Muscle layer of duodenum (tissue), 2 donors: ENCODE measurements around the gene ST6GALNAC1.

ENCODE experiments used
- H3K27ac ChIP-seq: one replicate; pipeline ENCODE4 v1.7.0; 2013; ENCODE audit warnings: mild to moderate bottlenecking, low read length
- H3K27me3 ChIP-seq: one replicate; pipeline ENCODE4 v1.7.0; 2013; ENCODE audit warnings: low read depth, mild to moderate bottlenecking, control low read depth, low read length
- H3K36me3 ChIP-seq, 2 donors: one replicate each; pipeline ENCODE4 v1.7.0; 2013; ENCODE audit warnings: low read length in 2 of 2, control low read depth in 1 of 2, mild to moderate bottlenecking in 1 of 2; ENCODE audit not compliant: insufficient read depth in 2 of 2, control insufficient read depth in 1 of 2
- H3K4me1 ChIP-seq, 2 donors: one replicate each; pipeline ENCODE4 v1.7.0; 2013; ENCODE audit warnings: low read length in 2 of 2, mild to moderate bottlenecking in 2 of 2, control low read depth in 1 of 2, moderate library complexity in 1 of 2; ENCODE audit not compliant: insufficient read depth in 2 of 2, control insufficient read depth in 1 of 2
- H3K4me3 ChIP-seq, 2 donors: one replicate each; pipeline ENCODE4 v1.7.0; 2013; ENCODE audit warnings: low read length in 2 of 2, low read depth in 1 of 2, mild to moderate bottlenecking in 1 of 2
- H3K9me3 ChIP-seq, 2 donors: one replicate each; pipeline ENCODE4 v1.7.0; 2013; ENCODE audit warnings: low read length in 2 of 2, control low read depth in 1 of 2, mild to moderate bottlenecking in 1 of 2; ENCODE audit not compliant: control insufficient read depth in 1 of 2
- donor health status: healthy.

The ST6GALNAC1 gene

DNA sequence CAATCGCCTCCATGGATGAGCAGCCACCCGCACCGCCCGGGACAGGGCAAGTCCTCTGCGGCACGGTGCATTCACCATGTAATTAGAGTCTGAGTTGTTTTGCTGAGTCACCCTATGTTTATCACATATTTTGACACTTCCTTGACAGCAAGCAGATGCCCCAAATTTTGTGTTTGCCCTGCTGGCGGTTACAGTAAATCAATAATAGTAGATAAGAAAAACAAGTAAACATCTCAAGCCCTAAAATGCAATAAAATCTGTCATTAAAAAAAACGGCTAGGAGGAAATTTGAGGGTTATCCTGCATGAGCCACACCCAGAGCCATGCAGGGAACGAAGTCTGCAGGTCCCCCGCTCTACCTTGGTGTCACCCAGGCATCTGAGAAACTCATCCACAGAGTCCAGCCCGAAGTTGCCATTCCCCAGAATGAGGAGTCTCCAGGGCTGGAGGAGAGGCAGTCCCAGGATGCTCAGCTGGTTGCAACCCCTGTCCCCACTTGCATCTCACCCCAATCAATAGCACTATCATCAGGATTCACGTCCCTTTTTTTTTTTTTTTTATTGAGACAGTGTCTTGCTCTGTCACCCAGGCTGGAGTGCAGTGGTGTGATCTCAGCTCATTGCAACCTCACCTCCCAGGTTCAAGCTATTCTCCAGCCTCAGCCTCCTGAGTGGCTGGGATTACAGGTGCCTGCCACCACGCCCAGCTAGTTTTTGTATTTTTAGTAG is 16.5 kb upstream of the ST6GALNAC1 start:
- Histone ChIP-seq H3K27me3 (no peaks in the 10 kb centered on the region), H3K4me1 (peaks cover 0 to 6% of the 10 kb centered on the region in 2 donors), H3K27ac (no peak overlapping the region), H3K9me3 (no peaks in the 10 kb centered on the region), H3K36me3 (no peaks in the 10 kb centered on the region), H3K4me3 (no peak overlapping the region)

GRCh38 chr17:76658242-76658662 is 14.7 kb upstream of the ST6GALNAC1 start:
- Histone ChIP-seq H3K4me1 (peaks cover 0 to 6% of the 10 kb centered on the region in 2 donors), H3K27me3 (no peaks in the 10 kb centered on the region), H3K9me3 (no peaks in the 10 kb centered on the region), H3K4me3 (no peak overlapping the region), H3K27ac (no peak overlapping the region), H3K36me3 (no peaks in the 10 kb centered on the region)

GRCh38 chr17:76657505-76658241 is 14.1 kb upstream of the ST6GALNAC1 start:
- H3K27ac ChIP-seq: no peak overlapping the region

GRCh38 chr17:76654408-76654807 is 10.9 kb upstream of the ST6GALNAC1 start:
- no peak overlapping the region for H3K4me3 ChIP-seq
- no peak overlapping the region for H3K27ac ChIP-seq
- H3K4me1 ChIP-seq: no peaks in the 10 kb centered on the region
- H3K36me3 ChIP-seq: no peaks in the 10 kb centered on the region
- no peaks in the 10 kb centered on the region for H3K27me3 ChIP-seq
- no peaks in the 10 kb centered on the region for H3K9me3 ChIP-seq

More at GRCh38 chr17:76657505-76658241, 14.1 kb upstream of the ST6GALNAC1 start:
- Histone ChIP-seq H3K4me3 (no peak overlapping the region), H3K9me3 (no peaks in the 10 kb centered on the region), H3K4me1 (peaks cover 0 to 6% of the 10 kb centered on the region in 2 donors), H3K27me3 (no peaks in the 10 kb centered on the region), H3K36me3 (no peaks in the 10 kb centered on the region)

DNA sequence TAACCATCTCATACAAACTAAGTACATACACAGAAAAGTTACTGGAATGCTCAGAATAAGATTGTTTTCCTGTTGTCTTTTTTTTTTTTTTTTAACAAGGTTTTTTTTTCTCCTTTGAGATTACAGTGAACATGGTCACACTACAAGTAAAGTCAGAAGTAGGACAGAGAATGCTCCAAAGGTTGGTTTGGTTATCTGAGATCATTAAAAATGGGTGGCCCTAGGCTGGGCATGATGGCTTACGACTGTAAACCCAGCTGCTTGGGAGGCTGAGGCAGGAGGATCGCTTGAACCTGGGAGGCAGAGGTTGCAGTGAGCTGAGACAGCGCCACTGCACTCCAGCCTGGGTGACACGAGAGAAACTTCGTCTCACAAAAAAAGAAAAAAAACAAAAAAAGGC is 6.9 kb upstream of the ST6GALNAC1 start:
- no peak overlapping the region for H3K27ac ChIP-seq
- no peaks in the 10 kb centered on the region for H3K4me1 ChIP-seq
- no peaks in the 10 kb centered on the region for H3K36me3 ChIP-seq
- H3K4me3 ChIP-seq: no peak overlapping the region
- H3K9me3 ChIP-seq: no peaks in the 10 kb centered on the region
- no peaks in the 10 kb centered on the region for H3K27me3 ChIP-seq

- Histone ChIP-seq H3K9me3 (no peaks in the 10 kb centered on the region), H3K4me1 (no peaks in the 10 kb centered on the region), H3K27me3 (no peaks in the 10 kb centered on the region), H3K27ac (no peak overlapping the region), H3K36me3 (no peaks in the 10 kb centered on the region), H3K4me3 (no peak overlapping the region)
These were observed 3.2 kb upstream of the ST6GALNAC1 start for GRCh38 chr17:76646712-76647111.

- Histone ChIP-seq H3K27ac (no peak overlapping the region), H3K9me3 (no peaks in the 10 kb centered on the region), H3K36me3 (no peaks in the 10 kb centered on the region), H3K4me1 (no peaks in the 10 kb centered on the region), H3K4me3 (no peak overlapping the region), H3K27me3 (no peaks in the 10 kb centered on the region)
These were observed 1.9 kb upstream of the ST6GALNAC1 start for GRCh38 chr17:76645481-76645880.

GRCh38 chr17:76644995-76645394 is 1.4 kb upstream of the ST6GALNAC1 start:
- no peaks in the 10 kb centered on the region for H3K27me3 ChIP-seq
- no peaks in the 10 kb centered on the region for H3K36me3 ChIP-seq
- no peaks in the 10 kb centered on the region for H3K4me1 ChIP-seq
- H3K9me3 ChIP-seq: no peaks in the 10 kb centered on the region
- no peak overlapping the region for H3K4me3 ChIP-seq
- no peak overlapping the region for H3K27ac ChIP-seq

DNA sequence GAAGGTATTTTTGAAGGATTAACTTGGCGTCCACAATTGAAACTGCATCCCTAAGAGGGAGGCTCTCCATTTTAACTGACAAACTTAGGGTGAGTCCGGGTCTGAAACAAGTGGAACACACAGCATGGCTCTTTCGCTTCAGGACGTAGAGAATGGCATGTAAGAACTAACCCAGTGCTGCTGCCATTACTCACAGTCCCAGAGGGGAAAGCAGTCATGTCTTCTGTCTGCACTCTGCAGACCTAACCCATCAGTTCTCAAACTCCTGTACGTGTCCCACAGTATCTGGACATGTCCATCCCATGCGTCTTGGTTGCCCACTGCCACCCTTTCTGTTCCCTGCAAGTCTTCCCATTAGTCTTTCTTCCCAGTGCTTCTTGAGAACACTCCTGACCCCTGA is 563 bp downstream of the ST6GALNAC1 start:
- Histone ChIP-seq H3K27me3 (no peaks in the 10 kb centered on the region), H3K36me3 (no peaks in the 10 kb centered on the region), H3K9me3 (no peaks in the 10 kb centered on the region), H3K4me1 (no peaks in the 10 kb centered on the region), H3K4me3 (peak overlapping the region in 1 of 2 donors; percentile 62), H3K27ac (peak overlapping the region; percentile 80)

DNA sequence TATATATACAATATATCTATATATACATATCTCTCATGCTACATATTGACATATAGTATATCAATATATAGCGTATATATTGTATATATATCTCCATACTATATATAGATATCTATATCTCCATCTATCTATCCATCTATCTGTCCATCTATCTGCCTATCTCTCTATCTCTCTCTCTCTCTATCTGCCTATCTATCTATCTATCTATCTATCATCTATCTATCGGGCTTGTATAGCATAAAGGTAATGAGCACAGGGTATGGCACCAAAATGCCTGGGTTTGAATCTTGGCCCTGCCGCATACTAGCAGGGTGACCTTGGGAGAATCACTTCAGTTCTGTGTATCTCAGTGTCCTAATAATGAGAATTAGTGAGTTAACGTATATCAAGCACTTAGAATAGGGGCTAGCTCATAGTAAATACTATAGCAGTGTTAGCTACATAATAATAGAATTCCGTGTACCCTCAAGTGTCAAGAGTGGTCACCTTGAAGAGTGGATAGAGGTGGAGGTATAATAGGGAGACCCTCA is 1.5 kb downstream of the ST6GALNAC1 start:
- Histone ChIP-seq H3K4me3 (peak overlapping the region in 1 of 2 donors; percentile 45), H3K27me3 (no peaks in the 10 kb centered on the region), H3K4me1 (no peaks in the 10 kb centered on the region), H3K9me3 (no peaks in the 10 kb centered on the region), H3K27ac (peak overlapping the region; percentile 30), H3K36me3 (no peaks in the 10 kb centered on the region)

- no peak overlapping the region for H3K27ac ChIP-seq
- H3K4me1 ChIP-seq: no peaks in the 10 kb centered on the region
- peak overlapping the region in 1 of 2 donors; percentile 50 for H3K4me3 ChIP-seq
- no peaks in the 10 kb centered on the region for H3K27me3 ChIP-seq
- no peaks in the 10 kb centered on the region for H3K36me3 ChIP-seq
- H3K9me3 ChIP-seq: no peaks in the 10 kb centered on the region
These were observed 2.1 kb downstream of the ST6GALNAC1 start for GRCh38 chr17:76641501-76641900.
